GM13976 (cell line): Measurements from ENCODE around the gene DDX10.

ENCODE experiments used
- DNase-seq: peaks from one replicate; pipeline ENCODE4 v3.0.0; 2012; ENCODE audit warnings: low spot score
- in situ Hi-C: fragments of 300-500 bp; cut with MboI; formaldehyde crosslinking; loops from one replicate; pipeline ENCODE4 v1.12.0; 2022; ENCODE audit warnings: low sequenced_read_pairs, mixed read lengths, inconsistent platforms; ENCODE audit not compliant: unreplicated experiment
- TF ChIP-seq, protein P1 (sequence below): IDR thresholded peaks from 2 replicates; pipeline ENCODE4 v1.5.1; 2012; ENCODE audit warnings: borderline replicate concordance, mild to moderate bottlenecking; ENCODE audit not compliant: insufficient read depth; ENCODE audit errors: extremely low read depth, missing control alignments, control extremely low read depth

Gene DDX10

DNA sequence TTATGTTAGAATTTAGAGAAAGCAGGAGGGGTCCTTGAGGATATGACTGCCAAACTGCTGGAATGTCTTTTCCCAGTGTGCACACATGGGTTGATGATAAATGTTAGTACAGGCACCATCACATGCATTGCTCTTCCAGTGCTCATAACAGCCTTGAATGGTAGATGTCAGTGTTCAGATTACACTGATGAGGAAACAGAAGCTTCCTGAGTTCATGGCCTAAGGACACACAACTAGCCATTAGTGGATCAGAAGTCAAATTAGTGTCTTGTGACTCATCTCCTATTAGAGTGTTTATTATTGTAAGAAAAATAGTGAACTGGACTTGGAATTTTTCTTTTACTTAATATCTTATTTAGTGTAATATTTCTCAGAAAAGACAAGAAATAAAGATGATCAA is 241.5 kb downstream of the DDX10 start:
- TF ChIP-seq, protein P1, sequence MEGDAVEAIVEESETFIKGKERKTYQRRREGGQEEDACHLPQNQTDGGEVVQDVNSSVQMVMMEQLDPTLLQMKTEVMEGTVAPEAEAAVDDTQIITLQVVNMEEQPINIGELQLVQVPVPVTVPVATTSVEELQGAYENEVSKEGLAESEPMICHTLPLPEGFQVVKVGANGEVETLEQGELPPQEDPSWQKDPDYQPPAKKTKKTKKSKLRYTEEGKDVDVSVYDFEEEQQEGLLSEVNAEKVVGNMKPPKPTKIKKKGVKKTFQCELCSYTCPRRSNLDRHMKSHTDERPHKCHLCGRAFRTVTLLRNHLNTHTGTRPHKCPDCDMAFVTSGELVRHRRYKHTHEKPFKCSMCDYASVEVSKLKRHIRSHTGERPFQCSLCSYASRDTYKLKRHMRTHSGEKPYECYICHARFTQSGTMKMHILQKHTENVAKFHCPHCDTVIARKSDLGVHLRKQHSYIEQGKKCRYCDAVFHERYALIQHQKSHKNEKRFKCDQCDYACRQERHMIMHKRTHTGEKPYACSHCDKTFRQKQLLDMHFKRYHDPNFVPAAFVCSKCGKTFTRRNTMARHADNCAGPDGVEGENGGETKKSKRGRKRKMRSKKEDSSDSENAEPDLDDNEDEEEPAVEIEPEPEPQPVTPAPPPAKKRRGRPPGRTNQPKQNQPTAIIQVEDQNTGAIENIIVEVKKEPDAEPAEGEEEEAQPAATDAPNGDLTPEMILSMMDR = no peak
- in situ Hi-C loops = no loop called here
- no peak for DNase-seq

GRCh38 chr11:108906826-108907225 is 242.0 kb downstream of the DDX10 start:
- no peak for DNase-seq
- TF ChIP-seq, protein P1 = no peak
- in situ Hi-C loops = no loop called here

- in situ Hi-C loops = no loop called here
- no peak for DNase-seq
- TF ChIP-seq, protein P1 = no peak
Observed at GRCh38 chr11:108909041-108909440, 244.2 kb downstream of the DDX10 start.

- in situ Hi-C loops = no loop called here
- DNase-seq = no peak
- TF ChIP-seq, protein P1 = no peak
Observed at GRCh38 chr11:108909921-108910320, 245.1 kb downstream of the DDX10 start.

GRCh38 chr11:108912581-108912980 is 247.7 kb downstream of the DDX10 start:
- TF ChIP-seq, protein P1 = no peak
- in situ Hi-C loops = no loop called here
- DNase-seq = no peak

DNA sequence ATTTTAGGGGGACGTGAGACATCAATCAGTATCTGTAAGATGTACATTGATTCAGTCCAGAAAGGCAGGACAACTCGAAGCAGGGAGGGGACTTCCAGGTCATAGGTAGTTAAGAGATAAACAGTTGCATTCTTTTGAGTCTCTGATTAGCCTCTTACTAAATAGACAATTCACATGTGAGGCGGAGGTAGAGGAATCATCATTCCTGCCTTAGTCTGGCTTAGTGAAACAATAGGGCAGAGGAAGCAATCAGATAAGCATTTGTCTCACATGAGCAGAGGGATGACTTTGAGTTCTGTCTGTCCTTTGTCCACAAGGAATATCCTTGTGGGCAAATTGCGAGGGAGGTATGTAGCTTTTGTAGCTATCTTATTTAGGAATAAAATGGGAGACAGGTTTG is 248.3 kb downstream of the DDX10 start:
- no peak for DNase-seq
- TF ChIP-seq, protein P1 = no peak
- in situ Hi-C loops = no loop called here

- TF ChIP-seq, protein P1 = no peak
- DNase-seq = no peak
- in situ Hi-C loops = no loop called here
Observed at GRCh38 chr11:108914211-108914610, 249.3 kb downstream of the DDX10 start.
